DMS114 treated with DMSO at 0.1 percent for 48 hours (cell line): ENCODE measurements around the gene SIVA1.

Source experiments
- DNase-seq: peaks from one replicate; lab custom pipeline; 2025; ENCODE audit not compliant: unreplicated experiment; lab: John Stamatoyannopoulos, UW

SIVA1 gene

DNA sequence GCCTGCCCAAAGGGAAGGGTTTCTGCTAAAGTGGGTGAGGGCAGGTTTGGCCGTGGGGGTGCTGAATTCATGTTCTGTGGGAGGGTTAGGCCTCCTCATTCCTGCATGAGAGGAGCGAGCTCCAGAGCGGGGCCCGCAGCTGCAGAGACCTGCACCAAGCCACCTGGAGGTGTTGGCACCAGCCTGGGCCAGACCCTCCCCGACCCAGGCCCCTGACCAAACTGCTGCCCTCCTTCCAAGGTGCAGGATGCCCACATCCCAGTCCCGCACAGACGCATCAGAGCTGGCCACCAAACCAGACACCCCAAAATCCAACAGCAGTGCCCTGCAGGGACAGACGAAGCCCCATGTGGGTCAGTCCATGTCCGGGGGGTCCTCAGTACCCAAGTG is 18.4 kb upstream of the SIVA1 start:
- no peak for DNase-seq

DNA sequence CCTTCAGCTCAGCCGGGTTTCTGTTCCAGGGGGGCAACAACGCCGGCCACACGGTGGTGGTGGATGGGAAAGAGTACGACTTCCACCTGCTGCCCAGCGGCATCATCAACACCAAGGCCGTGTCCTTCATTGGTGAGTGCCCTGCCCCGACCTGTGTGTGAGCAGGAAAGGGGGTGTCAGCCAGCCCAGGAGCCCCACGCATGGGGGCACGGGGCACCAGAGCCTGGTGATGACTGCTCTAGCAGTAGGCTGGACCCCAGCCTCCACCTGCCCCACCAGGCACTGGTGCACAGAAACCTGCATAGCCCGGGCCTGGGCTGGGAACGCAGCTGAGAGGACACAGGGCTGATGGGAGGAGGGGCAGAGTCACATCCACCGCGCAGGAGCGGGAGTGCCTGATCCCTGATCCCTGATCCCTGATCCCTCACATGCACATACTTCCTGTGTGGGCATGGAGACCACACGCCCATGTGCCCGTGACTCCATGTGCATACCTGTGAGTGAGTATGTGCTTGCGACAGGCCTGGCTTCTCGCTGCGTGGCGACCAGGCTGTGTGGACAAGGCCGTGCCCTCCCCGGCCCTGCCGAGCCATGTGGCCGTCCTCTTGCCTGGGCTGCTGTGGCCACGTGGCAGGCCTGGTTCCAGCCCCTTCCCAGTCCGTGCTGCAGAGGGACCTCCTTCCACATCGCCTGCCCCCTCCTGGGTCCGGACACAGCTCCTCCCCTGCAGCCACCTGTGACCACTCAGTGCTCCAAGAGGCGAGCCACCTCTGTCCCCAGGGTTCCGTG is 17.8 kb upstream of the SIVA1 start:
- DNase-seq = no peak

DNA sequence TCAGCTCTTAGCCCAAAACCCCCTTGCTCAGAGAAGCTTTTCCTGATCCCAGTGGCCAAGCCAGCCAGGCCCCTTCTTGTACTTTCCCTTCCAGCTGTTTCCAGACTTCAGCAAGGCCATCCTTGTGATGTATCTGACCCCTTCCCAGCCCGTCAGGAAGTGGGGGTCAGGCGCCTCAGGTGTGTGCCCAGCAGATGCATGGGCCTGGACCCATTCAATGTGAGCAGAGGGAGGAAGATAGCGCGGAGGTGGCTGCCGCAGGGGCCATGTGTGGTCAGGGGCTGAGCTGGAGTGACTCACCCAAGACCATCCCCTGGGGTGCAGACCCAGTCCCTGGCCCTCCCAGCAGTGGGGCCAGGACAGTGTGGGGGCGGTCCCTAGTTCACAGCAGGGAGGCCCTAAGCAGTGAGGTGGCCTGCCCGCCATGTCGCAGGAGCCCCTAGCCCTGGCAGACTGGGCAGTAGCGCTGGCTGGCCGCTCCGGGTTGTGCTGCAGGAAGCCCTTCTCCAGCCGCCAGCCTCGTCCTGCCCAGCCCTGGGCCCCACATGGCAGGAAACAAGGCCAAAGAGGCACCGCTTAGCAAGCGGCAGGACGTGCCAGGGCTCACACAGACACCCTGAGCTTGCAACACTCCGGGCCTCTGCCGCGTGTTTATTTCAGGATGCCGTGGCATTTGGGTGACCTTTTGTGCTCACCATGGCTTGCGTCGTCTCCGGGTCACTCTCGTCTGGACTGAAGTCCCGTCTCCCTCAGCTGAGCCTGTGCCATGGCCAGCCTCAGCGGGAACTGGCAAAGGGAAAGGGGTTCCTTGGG is 16.9 kb upstream of the SIVA1 start:
- DNase-seq = no peak

DNA sequence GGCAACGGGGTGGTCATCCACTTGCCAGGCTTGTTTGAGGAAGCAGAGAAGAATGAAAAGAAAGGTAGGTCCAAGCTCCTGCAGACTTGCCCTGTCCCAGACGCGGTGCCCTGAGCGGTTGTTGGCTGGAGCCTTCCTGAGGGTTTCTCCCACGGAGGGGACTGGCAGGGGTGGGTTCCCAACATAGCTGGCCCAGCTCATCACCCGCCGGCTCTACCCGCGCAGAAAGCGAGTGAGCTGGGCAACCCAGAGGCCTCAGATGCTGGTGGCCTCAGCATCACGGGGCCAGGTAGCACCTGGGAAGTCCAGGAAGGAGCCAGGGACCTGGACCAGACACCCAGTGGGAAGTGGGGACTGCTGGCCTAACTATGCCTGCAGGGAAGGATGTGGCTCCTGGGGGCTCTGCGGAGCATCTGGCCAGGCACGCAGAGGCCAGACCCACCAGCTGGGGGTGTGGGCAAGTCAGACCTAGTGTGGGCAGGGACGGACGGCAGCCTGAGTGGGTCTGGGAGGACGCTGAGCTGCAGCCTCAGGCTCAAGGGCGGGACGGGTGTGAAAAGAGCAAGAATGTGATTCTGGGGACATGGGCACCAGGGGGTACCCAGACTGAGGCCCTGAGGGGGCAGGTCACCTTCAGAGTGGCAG is 14.4 kb upstream of the SIVA1 start:
- no peak for DNase-seq

DNA sequence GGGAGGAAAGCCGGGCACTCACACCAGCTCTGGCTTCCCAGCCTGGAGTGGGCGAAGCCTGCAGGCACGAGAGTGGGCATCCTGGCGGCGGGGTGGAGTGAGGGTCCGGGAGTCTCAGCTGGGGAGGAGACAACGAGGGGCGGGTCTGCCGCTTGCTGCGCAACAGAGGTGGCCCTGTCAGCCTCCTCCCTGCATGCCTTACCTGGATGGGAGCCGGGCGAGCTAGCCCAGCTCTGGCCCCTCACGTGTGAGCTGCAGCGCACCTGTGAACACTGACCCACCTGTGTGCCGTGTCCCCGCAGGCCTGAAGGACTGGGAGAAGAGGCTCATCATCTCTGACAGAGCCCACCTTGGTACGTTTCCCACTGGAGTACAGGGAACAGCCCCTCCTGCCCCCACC is 13.9 kb upstream of the SIVA1 start:
- DNase-seq = no peak

DNA sequence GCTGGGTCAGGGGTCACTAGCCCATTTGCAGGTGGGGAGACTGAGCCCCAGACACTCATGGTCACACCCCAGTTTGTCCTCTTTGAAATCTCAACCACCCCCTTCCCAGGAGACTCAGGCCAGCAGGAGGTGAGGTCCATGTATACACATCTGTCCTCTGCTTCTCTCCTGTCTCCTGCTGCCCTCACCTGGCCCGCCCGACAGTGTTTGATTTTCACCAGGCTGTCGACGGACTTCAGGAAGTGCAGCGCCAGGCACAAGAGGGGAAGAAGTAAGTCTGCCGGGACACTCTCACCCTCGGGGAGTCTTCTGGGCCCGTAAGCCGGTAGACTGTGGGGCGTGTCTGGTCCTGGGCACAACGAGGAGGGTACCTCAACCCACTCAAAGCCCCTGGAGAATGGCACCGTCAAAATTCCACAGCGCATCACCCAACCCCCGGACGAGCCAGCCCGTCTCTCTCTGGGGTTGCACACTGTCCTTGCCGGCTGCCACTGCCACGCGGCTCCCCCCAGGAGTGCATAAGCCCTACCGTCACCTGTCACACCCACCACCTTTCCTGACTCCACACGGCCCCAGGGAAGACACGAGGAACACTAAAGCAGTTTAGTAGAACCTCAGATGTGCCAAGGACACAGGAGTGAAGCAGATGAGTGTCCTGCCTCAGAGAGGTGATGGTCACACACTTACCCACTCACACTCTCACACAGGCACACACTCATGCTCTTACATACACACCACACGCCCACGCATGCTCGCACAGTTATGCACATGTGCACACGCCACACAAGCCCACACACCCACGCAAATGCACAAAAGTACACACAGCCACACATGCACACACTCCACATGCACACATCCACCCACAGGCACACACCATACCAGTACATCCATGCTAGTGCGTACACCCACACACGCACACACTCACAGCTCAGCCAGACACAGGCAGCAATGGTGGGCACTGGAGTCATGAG is 13.1 kb upstream of the SIVA1 start:
- DNase-seq = no peak

DNA sequence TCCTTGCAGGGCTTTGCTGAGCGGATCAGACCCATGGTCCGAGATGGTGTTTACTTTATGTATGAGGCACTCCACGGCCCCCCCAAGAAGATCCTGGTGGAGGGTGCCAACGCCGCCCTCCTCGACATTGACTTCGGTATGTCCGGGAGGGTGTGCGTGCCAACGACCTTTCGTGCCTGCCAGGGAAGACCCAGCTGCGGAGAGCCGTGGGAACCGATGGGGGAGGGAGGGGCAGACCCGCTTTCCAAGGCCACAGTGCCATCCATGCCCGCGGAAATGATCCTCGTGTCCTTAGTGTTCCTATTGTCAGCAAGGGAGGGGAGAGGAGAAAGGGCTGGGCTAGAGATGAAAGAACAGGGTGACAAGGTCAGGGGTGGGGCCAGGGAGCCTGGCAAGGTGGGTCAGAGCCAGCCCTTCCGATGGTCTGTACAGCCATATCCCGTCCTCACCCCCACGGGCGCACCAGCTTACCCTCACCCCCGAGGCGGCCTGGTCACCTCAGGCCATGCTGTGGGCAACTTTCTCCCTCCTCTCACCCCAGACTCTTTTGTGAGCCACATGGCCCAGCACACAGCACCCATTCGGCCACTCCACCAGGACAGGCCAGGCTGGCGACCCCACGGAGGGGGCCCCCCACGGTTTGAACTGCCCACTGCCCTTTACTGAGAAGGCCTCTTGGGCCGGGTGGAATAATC is 11.7 kb upstream of the SIVA1 start:
- DNase-seq = no peak

DNA sequence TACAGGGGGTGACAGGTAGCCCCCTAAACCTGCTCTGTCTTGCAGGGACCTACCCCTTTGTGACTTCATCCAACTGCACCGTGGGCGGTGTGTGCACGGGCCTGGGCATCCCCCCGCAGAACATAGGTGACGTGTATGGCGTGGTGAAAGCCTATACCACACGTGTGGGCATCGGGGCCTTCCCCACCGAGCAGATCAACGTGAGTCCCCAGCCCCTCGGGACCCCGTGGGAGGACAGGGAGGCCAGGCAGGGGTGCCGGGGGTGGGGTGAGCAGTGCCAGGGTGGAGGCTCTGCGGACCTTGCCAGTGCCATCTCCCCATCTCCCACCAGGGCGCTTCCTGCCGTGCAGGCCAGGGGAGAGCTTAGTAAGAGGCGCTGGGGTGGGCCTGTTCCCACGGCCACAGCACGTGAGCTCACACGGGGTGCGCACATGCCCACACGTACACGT is 11.1 kb upstream of the SIVA1 start:
- no peak for DNase-seq

DNA sequence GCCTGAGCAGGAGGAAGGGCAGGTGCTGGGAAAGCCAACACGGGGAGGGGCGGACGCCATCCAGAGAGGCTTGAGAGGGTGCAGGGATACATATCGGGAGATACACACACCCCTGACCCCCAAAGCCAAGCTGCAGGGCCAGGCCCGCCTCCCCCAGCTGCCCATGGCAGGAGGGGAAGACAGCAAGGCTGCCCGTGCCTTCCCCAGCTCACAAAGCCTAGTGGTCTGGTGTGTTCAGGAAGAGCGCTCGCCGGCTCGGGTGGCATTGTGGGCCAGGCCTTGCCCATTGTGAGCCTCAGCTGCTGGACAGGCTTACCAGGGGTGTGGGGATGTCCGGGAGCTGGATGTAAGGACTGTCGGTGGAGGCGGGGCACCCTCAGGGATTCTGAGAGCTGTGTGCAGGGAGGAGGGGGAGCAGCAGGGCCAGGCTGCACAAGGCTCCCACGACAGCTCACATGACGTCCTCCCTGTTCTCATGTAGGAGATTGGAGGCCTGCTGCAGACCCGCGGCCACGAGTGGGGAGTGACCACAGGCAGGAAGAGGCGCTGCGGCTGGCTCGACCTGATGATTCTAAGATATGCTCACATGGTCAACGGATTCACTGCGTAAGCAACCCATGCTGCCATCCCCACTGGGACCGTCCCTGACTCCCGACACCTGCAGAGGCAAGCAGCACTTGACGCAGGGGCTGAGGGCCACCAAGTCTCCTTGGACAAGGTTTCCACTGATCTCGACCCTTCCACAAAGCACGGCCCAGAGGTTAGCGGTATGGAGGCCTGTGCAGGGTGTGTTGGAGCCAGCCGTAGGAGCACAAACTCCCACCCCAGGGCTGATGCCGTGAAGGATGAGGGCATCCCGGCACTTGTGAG is 10.1 kb upstream of the SIVA1 start:
- no peak for DNase-seq

DNA sequence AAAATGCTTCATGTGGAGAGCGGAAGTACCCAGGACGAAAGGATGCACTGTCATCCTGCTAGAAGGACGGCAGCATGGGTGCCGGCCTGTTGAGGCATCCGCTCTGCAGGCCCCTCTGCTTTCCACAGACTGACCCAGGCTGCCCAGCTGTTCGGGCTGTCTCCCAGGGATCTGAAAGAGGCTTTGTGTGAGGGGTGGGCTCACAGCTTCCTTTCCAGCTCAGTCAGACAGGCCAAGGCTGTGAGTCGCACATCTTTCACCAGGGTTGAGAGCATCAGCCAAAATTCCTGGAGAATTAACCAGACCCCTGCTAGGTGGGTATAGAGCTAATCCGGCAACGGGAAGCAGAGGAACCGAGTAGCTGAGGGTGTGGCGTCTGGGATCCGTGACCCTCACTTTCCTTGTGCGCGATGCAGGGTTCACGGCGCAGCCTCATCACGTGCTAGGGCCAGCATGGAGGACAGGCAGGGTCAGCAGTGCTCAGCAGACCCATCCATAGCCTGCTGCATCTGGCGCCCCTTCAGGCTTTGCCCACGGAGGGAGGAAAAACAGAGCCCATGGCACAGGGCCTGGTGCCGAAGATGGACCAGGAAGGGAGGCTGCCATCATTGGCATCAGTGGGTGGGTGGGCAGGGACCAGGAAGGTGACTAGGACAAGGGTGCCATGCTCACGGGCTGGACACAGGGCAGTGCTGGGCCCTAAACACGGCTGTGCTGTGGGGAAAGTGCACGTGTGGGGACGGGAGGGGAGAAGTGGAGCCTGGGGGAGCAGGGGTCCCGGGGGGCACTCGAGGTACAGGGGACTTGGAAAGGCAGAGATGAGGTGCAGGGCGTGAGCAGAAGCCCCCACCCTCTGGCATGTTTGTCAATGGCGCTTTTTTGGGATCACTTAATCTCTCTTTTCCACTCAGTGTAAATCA is 9.2 kb upstream of the SIVA1 start:
- no peak for DNase-seq

DNA sequence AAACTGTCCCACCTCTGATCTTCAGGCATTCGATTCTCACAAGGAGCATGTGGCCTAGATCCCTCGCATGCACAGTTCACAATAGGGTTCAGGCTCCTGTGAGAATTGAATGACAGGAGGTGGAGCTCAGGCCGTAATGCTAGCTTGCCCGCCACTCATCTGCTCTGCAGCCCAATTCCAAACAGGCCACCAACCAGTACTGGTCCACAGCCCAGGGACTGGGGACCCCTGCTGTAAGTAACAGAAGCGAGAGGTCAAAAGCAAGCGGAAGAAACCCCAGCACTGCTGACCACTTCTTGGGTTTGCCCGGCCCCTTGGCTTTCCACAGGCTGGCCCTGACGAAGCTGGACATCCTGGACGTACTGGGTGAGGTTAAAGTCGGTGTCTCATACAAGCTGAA is 8.5 kb upstream of the SIVA1 start:
- no peak for DNase-seq

DNA sequence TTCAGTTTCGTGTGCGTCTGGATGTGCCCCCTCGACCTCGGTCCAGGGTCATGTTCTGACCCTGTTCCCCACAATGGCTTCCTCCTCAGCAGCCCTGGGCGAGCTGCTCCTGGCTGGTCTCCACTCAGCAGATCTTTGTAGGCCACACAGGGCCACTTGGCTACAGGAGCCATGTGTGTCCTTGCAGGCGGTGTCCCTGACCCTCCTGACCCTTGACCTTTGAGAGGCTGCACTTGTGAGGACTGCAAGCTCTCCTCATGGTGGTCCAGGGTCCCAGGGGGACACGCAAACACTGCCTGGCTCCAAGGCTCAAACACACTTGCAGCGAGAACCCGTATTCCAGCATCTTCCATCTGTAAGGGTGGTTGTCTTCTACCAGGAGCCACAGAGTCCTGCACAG is 7.5 kb upstream of the SIVA1 start:
- no peak for DNase-seq

DNA sequence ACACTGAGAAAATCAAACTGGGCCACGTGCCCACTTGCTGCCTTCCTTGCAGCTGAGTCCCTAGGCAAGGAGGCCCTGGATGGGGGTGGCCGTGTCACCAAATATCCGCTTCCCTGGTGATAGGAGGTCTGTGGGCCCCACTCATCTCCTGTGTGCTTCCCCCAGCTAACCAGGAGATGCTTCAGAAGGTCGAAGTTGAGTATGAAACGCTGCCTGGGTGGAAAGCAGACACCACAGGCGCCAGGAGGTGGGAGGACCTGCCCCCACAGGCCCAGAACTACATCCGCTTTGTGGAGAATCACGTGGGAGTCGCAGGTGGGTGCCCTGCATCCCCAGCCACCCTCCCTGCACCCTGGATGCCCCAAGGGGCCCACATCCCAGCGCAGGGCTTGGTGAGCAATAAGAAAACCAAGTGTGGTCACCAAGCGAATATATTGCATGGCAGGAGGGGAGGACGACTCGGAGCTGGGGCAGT is 6.8 kb upstream of the SIVA1 start:
- no peak for DNase-seq

DNA sequence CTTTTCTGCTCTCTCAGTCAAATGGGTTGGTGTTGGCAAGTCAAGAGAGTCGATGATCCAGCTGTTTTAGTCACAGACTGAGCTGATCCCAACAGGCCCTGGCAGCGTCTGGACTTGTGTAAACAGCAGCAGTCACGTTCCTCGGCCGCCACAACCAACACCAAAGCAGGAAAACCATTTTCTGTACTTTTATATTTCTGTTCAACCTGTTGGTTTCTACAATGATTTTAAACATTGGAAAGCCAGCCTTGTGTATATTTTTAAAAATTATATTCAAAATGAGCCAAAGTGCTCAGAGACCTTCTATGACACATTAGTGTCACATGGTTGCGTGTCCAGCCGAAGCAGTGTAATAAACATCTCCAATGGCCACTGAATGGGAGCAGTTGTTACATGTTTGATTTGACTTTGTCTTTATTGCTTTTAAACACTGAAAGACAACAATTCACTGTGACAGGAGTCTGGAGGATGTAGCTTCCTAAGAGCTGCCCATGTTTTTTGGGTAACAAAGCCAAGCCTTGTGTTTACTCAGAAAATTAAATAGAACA is 5.9 kb upstream of the SIVA1 start:
- no peak for DNase-seq

DNA sequence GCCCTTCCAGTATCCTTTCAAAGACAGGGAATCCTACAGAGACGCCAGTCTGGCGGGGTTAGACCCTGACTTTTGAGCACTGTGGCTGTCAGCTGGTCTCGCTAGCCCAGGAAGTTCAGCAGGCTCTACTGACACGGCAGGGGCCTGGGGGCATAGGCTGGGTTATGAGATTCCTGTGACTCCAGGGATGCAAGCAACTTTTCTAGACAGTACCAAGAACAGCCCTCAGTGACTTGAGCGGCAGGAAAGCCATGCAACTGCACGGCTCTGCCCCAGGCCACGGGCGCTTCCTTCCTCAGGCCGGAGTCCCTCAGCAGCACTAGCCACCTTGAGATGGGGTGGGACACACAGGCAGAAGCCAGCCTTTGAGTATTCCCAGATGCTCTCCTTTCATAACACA is 5.1 kb upstream of the SIVA1 start:
- DNase-seq = no peak

DNA sequence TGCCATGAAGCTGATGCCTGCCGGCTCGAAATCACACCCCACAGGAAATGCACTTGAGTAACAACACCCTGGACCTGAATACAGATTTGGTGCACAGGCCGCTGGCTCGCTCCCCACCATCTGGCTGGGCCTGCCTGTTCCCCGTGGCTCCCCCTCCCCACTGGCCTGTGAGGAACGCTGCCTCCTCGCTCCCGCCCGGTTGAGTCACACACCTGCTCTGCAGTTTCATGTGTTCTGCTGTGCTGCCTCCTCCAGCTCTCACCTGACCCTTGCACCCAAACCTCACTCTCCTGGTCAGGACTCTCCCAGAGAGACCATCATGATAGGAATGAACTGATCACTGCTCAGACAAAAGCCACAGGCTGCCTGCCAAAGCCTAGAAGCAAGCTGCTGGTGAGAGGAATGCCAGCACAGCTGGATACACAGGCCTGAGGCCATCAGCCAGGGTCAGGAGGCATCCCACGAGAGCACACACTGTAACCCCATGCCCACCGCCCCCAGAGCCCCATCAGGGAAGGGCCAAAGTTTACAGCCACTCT is 3.8 kb upstream of the SIVA1 start:
- no peak for DNase-seq

DNA sequence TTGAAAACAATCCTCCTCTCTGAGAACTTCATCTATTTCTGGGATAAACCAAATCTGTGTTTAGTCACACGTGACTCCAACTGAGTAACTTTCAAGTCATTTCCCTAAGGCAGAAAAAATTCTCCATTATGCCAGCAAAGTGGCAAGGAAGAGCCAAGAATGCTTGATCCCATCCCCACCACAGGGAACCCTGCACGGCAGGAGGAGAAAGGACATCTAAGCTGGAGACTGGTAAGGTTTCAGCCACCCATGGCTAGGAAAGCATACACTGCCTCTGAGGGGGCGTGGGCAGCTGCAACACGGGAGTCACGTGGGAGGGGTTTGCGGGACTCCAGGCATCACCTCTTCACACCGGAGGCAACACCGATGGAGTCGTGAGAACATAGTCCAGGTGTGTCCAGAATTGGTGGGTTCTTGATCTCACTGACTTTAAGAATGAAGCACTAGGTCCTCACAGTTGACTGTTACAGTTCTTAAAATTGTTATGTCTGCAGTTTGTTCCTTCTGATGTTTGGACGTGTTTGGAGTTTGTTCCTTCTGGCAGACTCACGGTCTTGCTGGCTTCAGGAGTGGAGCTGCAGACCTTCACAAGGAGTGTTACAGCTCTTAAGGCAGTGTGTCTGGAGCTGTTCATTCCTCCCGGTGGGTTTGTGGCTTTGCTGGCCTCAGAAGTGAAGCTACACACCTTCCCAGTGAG is 2.7 kb upstream of the SIVA1 start:
- no peak for DNase-seq
